GM19324 (cell line): ENCODE measurements around the gene EIF2S2.
"Not testable (repeated sequence)": the region's sequence is repeated elsewhere in the genome, so short reads cannot be mapped to it uniquely, and the experiment has no call there.

Experiments used
- ATAC-seq: cut with Tn5 transposase; IDR thresholded peaks from one replicate; pipeline ENCODE4 v1.9.1; 2021; ENCODE audit warnings: mild to moderate bottlenecking, moderate library complexity; ENCODE audit not compliant: unreplicated experiment, low FRiP score

EIF2S2 gene, protein sequence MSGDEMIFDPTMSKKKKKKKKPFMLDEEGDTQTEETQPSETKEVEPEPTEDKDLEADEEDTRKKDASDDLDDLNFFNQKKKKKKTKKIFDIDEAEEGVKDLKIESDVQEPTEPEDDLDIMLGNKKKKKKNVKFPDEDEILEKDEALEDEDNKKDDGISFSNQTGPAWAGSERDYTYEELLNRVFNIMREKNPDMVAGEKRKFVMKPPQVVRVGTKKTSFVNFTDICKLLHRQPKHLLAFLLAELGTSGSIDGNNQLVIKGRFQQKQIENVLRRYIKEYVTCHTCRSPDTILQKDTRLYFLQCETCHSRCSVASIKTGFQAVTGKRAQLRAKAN

DNA sequence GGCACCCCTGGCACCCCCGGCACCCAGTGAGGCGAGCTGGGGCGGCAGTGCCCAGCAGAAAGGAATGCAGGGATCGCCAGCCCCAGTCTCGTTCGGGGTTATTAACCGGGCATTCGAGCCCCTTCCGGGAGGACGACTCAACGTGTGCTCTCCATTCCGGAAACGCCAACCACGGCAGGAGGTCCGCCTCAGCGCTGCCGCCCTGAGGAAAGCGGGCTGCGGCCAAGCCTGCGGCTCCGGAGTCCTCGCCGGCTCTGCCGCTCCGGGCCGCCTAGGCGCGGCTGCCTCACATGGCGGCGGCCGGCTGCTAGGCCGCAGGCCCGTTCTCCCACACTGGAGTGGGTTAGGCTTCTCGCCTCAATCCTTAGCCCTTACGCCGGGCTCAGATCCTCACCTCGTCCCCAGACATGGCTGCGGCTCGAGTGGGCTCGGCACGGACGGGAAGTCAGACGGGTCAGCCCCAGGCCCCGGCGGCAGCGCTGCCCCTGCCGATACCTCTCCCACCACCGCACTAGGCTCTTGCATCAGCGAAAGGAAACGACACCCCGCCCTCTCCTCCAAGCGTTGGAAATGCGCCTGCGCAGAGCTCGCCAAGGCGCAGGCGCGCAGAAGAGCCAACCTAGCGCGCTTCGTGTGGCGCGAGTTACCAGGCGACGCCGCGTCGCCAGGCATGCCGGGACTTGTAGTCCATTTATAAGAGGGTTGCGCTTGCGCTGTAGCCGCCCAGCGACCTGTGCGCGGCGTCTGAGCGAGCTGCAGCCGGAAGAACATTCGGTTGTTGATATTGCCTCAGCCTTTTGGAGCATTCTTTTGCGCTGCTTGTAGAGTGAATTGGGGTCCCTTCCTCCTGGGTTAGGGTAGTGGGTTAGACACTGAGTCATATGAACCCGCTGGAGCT is at the start of gene EIF2S2:
EIF2S2 (minus strand) TSS at position 542 of the 898 bp plus-strand sequence; CDS start at position 409, 133 bp downstream.
- peak; percentile 97 for ATAC-seq

GRCh38 chr20:34157697-34158096 is 45.7 kb upstream of the EIF2S2 start:
- not testable (repeated sequence) for ATAC-seq

GRCh38 chr20:34155836-34156235 is 43.8 kb upstream of the EIF2S2 start:
- no peak for ATAC-seq

DNA sequence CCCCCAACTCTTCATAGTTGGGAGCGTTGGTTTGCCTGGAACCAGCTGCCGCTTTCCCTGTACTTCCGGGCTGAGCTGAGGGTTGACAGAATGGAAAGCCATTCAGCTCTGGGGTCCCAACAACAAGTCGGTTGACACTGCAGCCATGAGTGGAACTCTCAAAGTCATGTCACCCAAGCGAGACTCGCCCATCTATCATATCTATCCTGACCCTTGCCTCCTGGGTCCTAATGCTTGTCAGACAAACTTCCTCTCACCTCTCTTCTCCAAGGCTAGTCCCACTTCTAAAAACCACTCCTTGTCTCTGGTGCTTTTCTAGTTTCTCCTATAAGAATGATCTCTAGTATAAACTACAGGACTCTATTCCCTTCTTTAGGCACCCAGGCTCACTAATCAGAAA is 41.1 kb upstream of the EIF2S2 start:
- ATAC-seq = not testable (repeated sequence)

- not testable (repeated sequence) for ATAC-seq
Measured at GRCh38 chr20:34152073-34152472, 40.0 kb upstream of the EIF2S2 start.

- no peak for ATAC-seq
Measured at GRCh38 chr20:34150306-34151000, 38.4 kb upstream of the EIF2S2 start.

- ATAC-seq = no peak
Measured at GRCh38 chr20:34145280-34145819, 33.3 kb upstream of the EIF2S2 start.

DNA sequence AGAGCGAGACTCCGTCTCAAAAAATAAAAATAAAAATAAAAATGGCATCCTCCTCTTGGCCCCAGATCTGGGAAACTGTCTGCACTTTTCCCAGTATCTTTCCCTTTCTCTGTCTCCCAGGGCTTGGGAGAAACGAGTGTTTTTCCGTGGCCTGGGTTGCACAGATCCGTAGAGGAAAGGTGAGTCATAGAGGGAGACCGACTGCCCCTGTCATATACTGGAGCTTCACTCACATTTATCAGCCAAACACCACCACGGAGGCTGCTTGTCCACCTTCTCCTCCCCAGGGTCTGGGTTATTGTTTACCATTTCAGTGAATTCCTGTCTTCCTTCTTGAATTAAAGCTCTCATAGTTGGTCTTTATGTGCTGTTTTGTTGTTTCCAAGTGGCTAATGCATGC is 31.9 kb upstream of the EIF2S2 start:
- ATAC-seq = no peak

DNA sequence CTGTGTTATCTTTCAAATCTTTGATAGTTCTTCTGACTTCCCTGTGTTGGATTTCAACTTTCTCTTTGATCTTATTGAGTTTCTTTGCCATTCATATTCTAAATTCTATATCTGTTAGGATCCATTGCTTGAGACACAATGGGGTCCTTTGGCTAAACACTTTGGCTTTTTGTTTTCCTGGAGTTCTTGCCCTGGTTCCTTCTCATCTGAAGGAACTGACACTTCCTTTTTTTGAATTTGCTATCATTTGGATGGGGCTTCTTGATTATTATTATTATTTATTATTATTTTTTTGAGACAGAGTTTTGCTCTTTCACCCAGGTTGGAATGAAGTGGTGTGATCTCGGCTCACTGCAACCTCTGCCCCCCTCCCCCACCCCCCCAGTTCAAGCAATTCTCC is 30.1 kb upstream of the EIF2S2 start:
- ATAC-seq = no peak

DNA sequence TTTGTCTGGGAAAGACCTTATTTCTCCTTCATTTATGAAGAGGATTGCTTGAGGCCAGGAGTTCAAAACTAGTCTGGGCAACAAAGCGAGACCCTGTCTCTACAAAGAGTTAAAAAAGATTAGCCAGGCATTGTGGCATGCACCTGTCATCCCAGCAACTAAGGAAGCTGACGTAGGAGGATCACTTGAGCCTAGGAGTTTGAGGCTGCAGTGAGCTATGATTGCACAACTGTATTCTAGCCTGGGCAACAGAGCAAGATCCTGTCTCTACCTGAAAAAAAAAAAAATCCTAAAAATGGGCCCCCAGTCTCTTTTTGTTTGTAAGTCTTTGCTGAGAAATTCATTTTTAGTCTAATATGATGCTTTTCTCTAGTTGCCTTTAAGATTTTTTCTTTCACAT is 29.2 kb upstream of the EIF2S2 start:
- no peak for ATAC-seq

DNA sequence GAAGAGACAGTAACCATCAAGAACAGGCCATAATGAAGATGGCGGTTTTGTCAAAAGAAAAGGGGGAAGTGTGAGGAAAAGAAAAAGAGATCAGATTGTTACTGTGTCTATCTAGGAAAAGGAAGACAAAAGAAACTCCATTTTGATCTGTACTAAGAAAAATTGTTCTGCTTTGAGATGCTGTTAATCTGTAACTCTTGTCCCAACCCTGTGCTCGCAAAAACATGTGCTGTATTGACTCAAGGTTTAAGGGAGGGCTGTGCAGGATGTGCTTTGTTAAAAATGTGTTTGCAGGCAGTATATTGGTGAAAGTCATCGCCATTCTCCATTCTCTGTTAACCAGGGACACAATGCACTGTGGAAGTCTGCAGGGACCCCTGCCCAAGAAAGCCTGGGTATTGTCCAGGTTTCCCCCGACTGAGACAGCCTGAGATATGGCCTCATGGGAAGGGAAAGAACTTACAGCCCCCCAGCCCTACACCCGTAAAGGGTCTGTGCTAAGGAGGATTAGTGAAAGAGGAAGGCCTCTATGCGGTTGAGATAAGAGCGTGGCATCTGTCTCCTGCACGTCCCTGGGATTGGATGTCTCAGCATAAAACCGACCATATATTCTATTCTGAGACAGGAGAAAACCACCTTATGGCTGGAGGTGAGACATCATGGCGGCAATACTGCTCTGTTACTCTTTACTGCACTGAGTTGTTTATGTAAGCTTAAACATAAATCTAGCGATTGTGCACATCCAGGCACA is 23.7 kb upstream of the EIF2S2 start:
- not testable (repeated sequence) for ATAC-seq

DNA sequence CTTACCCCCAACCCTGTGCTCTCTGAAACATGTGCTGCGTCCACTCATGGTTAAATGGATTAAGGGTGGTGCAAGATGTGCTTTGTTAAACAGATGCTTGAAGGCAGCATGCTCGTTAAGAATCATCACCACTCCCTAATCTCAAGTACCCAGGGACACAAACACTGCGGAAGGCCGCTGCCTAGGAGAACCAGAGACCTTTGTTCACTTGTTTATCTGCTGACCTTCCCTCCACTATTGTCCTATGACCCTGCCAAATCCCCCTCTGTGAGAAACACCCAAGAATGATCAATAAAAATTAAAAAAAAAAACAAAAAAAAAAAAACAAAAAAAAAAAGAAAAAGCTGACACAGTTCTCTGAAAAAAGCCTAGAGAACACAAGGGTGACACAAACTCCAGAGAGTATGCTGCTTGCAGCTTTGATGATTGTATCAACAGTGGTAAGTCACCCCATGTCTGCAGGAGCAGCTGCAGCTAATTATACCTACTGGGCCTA is 21.4 kb upstream of the EIF2S2 start:
- ATAC-seq = not testable (repeated sequence)

DNA sequence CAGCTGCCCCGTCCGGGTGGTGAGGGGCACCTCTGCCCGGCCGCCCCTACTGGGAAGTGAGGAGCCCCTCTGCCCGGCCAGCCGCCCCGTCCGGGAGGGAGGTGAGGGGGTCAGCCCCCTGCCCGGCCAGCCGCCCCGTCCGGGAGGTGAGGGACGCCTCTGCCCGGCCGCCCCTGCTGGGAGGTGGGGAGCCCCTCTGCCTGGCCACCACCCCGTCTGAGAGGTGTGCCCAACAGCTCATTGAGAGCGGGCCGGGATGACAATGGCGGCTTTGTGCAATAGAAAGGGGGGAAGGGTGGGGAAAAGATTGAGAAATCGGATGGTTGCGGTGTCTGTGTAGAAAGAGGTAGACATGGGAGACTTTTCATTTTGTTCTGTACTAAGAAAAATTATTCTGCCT is 20.9 kb upstream of the EIF2S2 start:
- not testable (repeated sequence) for ATAC-seq

GRCh38 chr20:34132491-34132890 is 20.4 kb upstream of the EIF2S2 start:
- not testable (repeated sequence) for ATAC-seq

DNA sequence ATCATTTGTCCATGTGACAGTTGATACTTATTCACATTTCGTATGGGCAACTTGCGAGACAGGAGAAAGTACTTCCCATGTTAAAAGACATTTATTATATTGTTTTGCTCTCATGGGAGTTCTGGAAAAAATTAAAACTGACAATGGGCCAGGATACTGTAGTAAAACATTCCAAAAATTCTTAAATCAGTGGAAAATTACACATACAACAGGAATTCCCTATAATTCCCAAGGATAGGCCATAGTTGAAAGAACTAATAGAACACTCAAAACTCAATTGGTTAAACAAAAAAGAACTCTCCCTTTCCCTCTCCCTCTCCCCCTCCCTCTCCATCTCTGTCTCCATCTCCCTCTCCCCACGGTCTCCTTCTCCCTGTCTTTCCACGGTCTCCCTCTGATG is 19.4 kb upstream of the EIF2S2 start:
- no peak for ATAC-seq

DNA sequence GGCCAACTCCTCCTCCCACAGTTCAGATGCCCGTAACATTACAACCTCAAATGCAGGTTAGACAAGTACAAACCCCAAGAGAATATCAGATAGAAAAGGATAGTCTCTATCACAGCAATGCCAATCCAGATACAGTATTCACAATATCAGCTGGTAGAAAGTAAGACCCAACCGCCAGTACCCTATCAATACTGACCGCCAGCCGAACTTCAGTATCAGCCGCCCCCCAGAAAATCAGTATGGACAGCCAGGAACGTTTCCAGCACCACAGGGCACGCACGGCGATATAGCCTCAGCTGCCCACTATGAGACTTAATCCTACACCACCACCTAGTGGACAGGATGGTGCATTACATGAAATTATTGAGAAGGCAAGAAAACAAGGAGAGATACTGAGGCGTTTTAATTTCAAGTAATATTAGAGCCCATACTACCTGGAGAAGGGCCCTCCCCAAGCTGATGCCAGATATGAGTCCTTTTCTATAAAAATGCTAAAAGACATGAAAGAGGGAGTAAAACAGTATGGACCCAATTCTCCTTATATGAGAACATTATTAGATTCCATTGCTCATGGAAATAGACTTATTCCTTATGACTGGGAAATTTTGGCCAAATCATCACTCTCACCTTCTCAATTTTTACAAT is 17.6 kb upstream of the EIF2S2 start:
- no peak for ATAC-seq

DNA sequence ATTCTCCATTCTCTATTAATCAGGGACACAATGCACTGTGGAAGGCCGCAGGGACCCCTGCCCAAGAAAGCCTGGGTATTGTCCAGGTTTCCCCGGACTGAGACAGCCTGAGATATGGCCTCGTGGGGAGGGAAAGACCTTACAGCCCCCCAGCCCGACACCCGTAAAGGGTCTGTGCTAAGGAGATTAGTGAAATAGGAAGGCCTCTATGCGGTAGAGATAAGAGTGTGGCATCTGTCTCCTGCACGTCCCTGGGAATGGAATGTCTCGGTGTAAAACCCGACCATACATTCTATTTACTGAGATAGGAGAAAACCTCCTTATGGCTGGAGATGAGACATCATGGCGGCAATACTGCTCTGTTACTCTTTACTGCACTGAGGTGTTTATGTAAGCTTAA is 15.7 kb upstream of the EIF2S2 start:
- ATAC-seq = no peak

DNA sequence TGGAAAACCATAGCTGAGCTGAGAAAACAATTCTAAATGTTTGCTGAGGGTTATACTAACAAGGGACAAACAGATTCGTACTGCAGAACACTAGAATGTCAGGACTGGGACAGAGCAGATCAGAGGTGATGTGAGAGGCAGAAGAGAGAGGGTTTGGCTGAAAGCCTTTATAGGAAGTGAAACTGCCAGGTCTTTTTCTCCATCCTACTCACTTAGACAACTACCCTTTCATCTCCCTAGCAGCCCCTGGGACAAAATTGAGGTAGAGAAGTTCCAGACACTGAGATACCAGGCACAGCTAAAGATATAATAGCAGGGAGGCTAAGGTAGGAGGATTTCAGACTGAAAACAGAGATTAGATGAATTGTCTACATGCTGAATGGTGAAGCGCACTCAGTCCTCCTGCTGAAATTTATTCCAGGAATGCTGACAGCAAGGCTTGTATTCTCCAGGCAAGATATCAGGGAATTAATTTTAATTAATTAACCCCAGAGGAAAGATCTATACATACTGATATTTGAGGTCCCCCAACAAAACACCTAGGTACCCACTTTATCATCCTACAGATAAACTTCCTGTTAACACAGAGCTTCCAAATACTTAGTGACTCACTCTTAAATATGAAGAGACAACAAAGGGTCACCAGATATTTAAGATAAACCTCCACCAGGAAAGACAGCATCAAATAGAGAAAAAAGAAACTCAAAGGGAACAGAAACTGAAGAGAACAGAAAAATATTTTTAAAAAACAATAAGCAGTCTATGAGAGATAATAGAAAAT is 12.6 kb upstream of the EIF2S2 start:
- ATAC-seq = no peak

- ATAC-seq = no peak
Measured at GRCh38 chr20:34123309-34123708, 11.3 kb upstream of the EIF2S2 start.
